ENCODE data around the gene KPNB1. TPM values are rescaled to one million over a fixed set of nuclear protein-coding genes. Genes with fewer than 3 reads are reported as not detected.

The KPNB1 gene
- total and polyA plus RNA-seq, 2 of the 4 experiments (the other 2 are of a cell fraction): 206 to 1,082 TPM

DNA sequence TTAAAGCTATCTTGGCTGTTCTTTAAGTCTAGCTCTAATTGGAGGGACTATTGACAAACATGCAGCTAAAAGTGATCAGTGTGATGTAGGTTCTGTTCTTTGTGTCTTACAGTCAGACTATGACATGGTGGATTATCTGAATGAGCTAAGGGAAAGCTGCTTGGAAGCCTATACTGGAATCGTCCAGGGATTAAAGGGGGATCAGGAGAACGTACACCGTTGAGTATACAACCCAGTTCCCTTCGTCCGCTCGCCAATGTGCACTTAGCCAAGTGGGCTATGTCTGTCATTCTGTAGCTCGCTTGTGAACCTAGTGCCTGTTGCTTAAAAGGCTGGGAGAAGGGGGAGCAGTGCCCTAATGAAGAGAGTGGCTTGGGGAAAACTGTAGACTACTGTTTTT lies 28.5 kb downstream of the KPNB1 start:
- H3K9me1 ChIP-seq (ENCODE audit: insufficient read depth, low read length): no peaks in the 10 kb centered on the region
- in situ Hi-C loops (cut with MboI; ENCODE audit: low sequenced_read_pairs): no loop called here
- no peaks in the 10 kb centered on the region for H3K27me3 ChIP-seq (ENCODE audit: control insufficient read depth, insufficient read depth, low read length)
- no peaks in the 10 kb centered on the region for H3K9me3 ChIP-seq (ENCODE audit: control insufficient read depth, insufficient read depth, low read length)
- no TSS peak for BruUV-seq (replicated peaks)
- H2BK20ac ChIP-seq (ENCODE audit: low read depth, low read length): no peak overlapping the region
- H3K79me1 ChIP-seq (ENCODE audit: low read depth in 1 of 2, low read length in 2 of 2): peaks cover 41 to 42% of the 10 kb centered on the region in 2 experiments
- no peak overlapping the region for H2AK5ac ChIP-seq (ENCODE audit: low read depth, low read length)
- no peak overlapping the region for H4K5ac ChIP-seq (ENCODE audit: low read depth, low read length)
- no peaks in the 10 kb centered on the region for H3K4me1 ChIP-seq (ENCODE audit: control insufficient read depth, insufficient read depth, low read length)
- H4K8ac ChIP-seq (ENCODE audit: low read depth in 2 of 2, low read length in 2 of 2): no peak overlapping the region
- WGBS, 2 experiments (ENCODE audit: extremely low coverage in 2 of 2, insufficient read length in 1 of 2): 78% methylated on average over 6 of the region's 7 CpGs; no CpG with 5 or more reads in 1 of the 2 experiments
- H3K23ac ChIP-seq (ENCODE audit: low read depth, low read length): no peak overlapping the region
- no peak overlapping the region for H4K91ac ChIP-seq (ENCODE audit: insufficient read depth, low read depth, low read length)
- no peak for ATAC-seq (ENCODE audit: low read depth)
- peaks cover 75% of the 10 kb centered on the region for H3K36me3 ChIP-seq (ENCODE audit: control insufficient read depth, insufficient read depth, low read length)
- ChIA-PET POLR2A (ENCODE audit: unreplicated experiment) (no interaction called here), CTCF (interaction anchor here (1.1 kb wide), 1 partner anchor 14 kb away, joined by 6 read pairs; no protein-coding TSS in a partner anchor)
- H3K56ac ChIP-seq (ENCODE audit: extremely low read depth, insufficient read depth, low read length): no peak overlapping the region
- DNase-seq: no peak
- H3K4me3 ChIP-seq (ENCODE audit: insufficient read depth, low read depth, low read length): no peak overlapping the region
- no peak overlapping the region for H3K9ac ChIP-seq (ENCODE audit: low read depth, low read length)
- H2AFZ ChIP-seq (replicated peaks; ENCODE audit: low read length, poor library complexity): no peak overlapping the region
- peaks cover 24% of the 10 kb centered on the region; the same call in 1 of the 2 replicates for H4K20me1 ChIP-seq (ENCODE audit: insufficient read depth, low read length)
- no peak overlapping the region for H2AK9ac ChIP-seq (replicated peaks; ENCODE audit: low read depth, low read length, poor library complexity)
- no peak overlapping the region for H2BK120ac ChIP-seq (ENCODE audit: low read depth, low read length)
- no peak overlapping the region for H3K4me2 ChIP-seq (ENCODE audit: low read depth, low read length)
- no peak overlapping the region for H2BK5ac ChIP-seq (ENCODE audit: low read depth, low read length, poor library complexity, severe bottlenecking)
- dilution Hi-C loops (cut with HindIII; ENCODE audit: low sequenced_read_pairs, unreplicated experiment): no loop called here
- H2BK15ac ChIP-seq (ENCODE audit: low read depth, low read length): no peak overlapping the region
- intact Hi-C loops (cut with micrococcal nuclease): no loop called here
- no peak overlapping the region for H3K18ac ChIP-seq (ENCODE audit: low read depth, low read length)
- H3K4ac ChIP-seq (ENCODE audit: low read depth, low read length): no peak overlapping the region
- H3K14ac ChIP-seq (replicated peaks; ENCODE audit: low read depth, low read length): no peak overlapping the region
- no peak for TF ChIP-seq RFX5 (IDR thresholded peaks at IDR 0.05; ENCODE audit: low read depth, low read length)
- TF ChIP-seq, protein P1, sequence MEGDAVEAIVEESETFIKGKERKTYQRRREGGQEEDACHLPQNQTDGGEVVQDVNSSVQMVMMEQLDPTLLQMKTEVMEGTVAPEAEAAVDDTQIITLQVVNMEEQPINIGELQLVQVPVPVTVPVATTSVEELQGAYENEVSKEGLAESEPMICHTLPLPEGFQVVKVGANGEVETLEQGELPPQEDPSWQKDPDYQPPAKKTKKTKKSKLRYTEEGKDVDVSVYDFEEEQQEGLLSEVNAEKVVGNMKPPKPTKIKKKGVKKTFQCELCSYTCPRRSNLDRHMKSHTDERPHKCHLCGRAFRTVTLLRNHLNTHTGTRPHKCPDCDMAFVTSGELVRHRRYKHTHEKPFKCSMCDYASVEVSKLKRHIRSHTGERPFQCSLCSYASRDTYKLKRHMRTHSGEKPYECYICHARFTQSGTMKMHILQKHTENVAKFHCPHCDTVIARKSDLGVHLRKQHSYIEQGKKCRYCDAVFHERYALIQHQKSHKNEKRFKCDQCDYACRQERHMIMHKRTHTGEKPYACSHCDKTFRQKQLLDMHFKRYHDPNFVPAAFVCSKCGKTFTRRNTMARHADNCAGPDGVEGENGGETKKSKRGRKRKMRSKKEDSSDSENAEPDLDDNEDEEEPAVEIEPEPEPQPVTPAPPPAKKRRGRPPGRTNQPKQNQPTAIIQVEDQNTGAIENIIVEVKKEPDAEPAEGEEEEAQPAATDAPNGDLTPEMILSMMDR (conservative IDR thresholded peaks at IDR 0.05; ENCODE audit: low read depth, low read length): no peak
- TF ChIP-seq FOS (IDR thresholded peaks at IDR 0.05; ENCODE audit: low read depth, low read length): no peak
- TF ChIP-seq ELK1 (IDR thresholded peaks at IDR 0.05; ENCODE audit: borderline replicate concordance, low read depth, low read length): no peak
- no peak for TF ChIP-seq SMC3 (IDR thresholded peaks at IDR 0.05; ENCODE audit: low read depth, low read length)
- no peak for TF ChIP-seq MAZ (IDR thresholded peaks at IDR 0.05; ENCODE audit: borderline replicate concordance, low read depth, low read length)
- TF ChIP-seq POLR2A (IDR thresholded peaks at IDR 0.05; ENCODE audit: low read depth, low read length): no peak
- TF ChIP-seq USF2 (IDR thresholded peaks at IDR 0.05; ENCODE audit: low read depth, low read length): no peak
- no peak for TF ChIP-seq CEBPB (IDR thresholded peaks at IDR 0.05; ENCODE audit: low read depth, low read length)
- no peak for TF ChIP-seq CHD1 (IDR thresholded peaks at IDR 0.05; ENCODE audit: low read depth, low read length)
- no peak for TF ChIP-seq MAFK (IDR thresholded peaks at IDR 0.05; ENCODE audit: low read depth, low read length)
- TF ChIP-seq NFE2L2 (IDR thresholded peaks at IDR 0.05; ENCODE audit: low read depth, low read length): no peak
- no peak for TF ChIP-seq BHLHE40 (IDR thresholded peaks at IDR 0.05; ENCODE audit: low read depth, low read length)
- no peak for TF ChIP-seq RCOR1 (IDR thresholded peaks at IDR 0.05; ENCODE audit: insufficient replicate concordance, low read length)
- TF ChIP-seq MXI1 (IDR thresholded peaks at IDR 0.05; ENCODE audit: borderline replicate concordance, low read depth, low read length): no peak
- TF ChIP-seq RAD21 (IDR thresholded peaks at IDR 0.05; ENCODE audit: low read length): no peak
- no peak overlapping the region for H3K27ac ChIP-seq (ENCODE audit: insufficient read depth, low read length)

Data from IMR-90 (cell line).